Activated naive CD4-positive, alpha-beta T cell treated with Interleukin-2 at 50 U/mL for 16 hours (primary cell): ENCODE data around the gene ARMC6.

ENCODE experiments used
- DNase-seq: peaks from one replicate; pipeline ENCODE4 v3.0.0-alpha.2; 2020

Gene ARMC6

GRCh38 chr19:19033426-19034203, at the start of gene ARMC6, which contains the start of gene SUGP2:
ARMC6 (plus strand) TSS chr19:19033603; CDS start chr19:19034210, 607 bp downstream.
SUGP2 (minus strand) TSS chr19:19033517; CDS start chr19:19031071, 2,446 bp downstream.
- DNase-seq = peak; percentile 89

GRCh38 chr19:18984251-18984650, 49.2 kb upstream of the ARMC6 start:
- DNase-seq = no peak

GRCh38 chr19:18985257-18985656, 48.1 kb upstream of the ARMC6 start:
- no peak for DNase-seq

DNA sequence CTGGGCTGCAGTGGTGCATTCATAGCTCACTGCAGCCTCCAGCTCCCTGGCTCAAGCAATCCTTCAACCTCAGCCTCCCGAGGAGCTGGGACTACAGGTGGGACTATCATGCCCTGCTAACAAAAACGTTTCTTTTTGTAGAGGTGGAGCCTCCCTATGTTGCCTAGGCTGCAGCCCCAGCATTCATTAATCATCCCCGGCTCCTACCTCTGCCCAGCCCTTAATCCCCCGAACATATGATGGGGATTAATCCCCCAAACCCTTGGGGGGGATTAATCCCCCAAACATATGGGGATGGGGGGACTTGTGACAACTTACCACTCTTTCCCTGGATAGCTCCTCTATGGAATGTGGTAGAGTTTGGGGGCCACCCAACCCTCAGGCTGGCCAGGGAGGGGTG, 45.9 kb upstream of the ARMC6 start:
- DNase-seq = no peak

DNA sequence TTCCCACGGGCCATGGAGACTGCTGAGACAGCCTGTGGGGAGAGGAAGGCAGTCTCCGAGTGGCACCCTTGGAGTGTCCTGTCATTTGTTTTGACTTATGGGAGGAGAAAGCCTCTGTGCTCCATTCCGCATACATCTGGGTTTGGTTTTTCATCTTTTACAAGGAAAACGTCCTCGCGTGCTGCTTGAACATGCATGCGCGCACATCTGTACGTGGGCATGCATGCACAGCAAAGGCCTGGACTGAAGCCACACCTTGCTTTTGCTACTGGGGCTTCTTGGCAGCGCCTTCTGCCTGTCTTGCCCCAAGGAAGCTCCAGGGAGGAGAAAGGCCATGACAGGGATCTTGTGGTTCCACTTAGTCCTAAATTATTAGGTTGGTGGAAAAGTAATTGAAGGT, 44.1 kb upstream of the ARMC6 start:
- DNase-seq = no peak

DNA sequence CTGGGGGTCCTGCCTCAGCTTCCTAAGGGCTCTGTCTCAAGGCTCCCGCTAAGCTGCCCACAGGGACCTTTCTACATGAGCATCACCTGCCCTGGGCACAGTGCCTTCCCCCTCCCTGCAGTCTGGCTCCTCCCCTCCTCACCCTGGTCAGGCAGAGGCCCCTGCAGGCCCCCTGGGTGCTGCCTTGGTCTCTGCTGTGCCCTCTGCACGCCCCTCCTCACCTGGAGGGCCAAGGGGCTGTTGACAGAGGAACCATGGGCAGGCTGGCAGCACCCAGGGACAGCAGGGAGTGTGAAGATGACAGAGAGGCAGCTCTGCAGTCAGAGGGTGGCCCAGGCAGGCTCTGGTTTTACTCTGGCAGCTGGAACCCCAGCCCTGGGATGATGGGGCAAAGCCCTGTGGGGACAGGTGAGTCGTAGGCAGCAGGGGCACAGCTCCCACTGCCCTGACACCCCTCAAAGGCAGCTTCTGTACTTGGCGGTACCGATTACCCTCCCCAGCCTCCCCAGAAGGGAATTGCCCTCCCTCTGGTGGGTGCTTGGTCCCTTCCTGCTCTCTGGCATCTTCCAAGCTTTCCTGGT, 43.2 kb upstream of the ARMC6 start:
- DNase-seq = no peak

GRCh38 chr19:18991006-18991405, 42.4 kb upstream of the ARMC6 start:
- no peak for DNase-seq

DNA sequence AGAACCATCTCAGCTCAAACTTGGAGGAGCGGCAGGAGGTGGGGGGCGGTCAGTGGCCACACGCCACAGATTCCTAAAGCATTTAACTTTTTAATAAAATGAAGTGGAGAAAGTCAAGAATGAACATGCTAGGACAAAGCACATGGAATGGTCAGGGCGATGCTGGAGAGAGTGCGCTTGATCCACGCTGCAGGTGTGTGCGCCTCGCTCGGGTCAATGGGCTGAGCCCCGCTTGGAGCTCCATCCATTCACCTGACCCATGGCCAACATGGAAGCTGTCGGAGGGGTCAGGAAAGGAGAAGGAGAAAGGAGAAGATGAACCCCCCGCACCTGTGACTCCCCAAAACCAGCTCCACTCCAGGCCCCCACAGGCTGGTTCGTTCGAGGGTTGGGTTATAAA, 41.9 kb upstream of the ARMC6 start:
- no peak for DNase-seq

DNA sequence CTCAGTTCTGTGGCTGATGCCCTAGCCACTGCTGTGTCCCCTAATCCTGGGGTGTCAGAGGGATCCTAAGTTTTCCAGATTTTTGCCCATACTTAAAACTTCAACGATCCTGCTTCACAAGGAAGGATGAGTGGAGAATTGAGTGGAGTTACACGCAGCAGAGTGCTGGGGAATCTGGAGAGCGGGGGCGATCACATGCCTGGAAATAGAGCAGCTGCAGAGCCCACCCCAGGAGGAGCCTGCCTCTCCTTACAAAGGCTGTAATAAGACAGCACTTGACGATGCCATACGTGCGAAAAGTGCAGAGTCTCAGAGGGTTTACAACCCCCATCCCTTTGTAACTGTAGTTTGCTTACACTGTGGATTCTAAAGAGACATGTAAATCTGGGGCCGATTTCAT, 40.7 kb upstream of the ARMC6 start:
- no peak for DNase-seq

GRCh38 chr19:18993115-18993514, 40.3 kb upstream of the ARMC6 start:
- DNase-seq = no peak

DNA sequence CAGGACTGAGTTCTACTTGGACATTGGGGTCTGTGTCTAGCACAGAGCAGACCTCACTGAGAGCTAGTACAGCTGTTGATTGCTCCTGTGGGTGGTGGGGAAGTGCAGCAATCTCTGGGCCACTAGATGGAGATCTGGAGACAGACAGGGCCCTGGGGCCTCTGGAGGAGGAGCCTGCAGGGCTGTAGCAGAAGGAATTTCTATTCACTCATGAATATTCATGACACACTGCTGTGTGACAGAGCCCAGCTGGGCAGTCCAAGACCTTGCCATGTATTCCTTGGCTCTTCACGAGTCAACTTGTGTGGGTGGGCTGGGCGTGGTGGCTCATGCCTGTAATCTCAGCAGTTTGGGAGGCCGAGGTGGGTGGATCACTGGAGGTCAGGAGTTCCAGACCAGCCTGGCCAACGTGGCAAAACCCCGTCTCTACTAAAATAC, 37.6 kb upstream of the ARMC6 start:
- DNase-seq = no peak

- no peak for DNase-seq
Observed at GRCh38 chr19:18996351-18996750, 37.1 kb upstream of the ARMC6 start.

GRCh38 chr19:18996796-18997394, 36.5 kb upstream of the ARMC6 start:
- DNase-seq = no peak

DNA sequence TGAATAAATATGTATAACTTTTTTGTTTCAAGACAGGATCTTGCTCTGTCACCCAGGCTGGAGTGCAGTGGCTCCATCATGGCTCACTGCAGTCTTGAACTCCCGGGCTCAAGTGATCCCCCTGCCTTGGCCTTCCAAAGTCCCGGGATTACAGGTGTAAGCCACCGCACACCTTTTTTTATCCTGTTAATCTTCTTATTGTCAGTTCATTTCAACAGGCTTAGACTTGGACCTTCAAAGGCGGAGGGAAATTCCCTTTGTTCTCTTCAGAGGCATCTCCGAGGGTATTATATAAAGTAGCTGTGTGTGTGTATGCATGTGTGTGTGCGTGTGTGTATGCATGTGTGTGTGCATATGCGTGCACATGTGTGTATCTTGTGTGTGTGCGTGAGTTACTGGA, 35.1 kb upstream of the ARMC6 start:
- no peak for DNase-seq

- DNase-seq = no peak
Observed at GRCh38 chr19:18999016-18999758, 34.2 kb upstream of the ARMC6 start.

DNA sequence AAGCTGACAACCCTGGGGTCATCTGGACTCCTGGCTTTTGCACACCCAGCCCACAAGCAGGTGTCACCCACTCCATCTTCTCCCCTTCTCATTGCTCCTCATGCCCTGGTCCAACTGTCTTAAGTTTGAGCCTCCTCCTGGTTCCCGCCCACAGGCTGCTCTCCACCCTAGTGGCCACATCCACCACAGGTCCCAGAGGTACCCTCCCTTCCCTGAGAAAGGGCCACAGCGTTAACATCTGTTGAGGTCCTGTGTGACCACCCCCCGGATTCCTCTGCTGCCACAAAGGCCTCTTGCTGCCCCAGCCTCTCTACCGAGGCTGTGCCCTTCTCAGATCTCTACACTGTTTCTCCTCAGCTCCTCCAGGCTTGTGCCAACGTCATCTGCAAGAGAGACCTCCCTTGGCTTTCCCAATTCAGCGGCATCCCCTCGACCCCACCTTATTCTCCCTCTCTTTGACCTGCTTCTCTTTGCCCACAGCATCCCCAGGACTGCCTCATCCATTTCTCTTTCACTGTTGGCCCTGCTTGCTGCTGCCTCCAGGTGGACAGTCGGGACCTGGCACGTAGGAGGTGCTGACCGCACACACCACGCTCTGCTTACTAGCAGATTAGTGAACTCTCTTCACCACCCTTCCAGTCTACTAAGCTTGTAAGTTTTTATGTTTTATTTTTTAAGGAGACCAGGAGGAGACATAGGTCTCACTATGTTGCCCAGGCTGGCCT, 33.3 kb upstream of the ARMC6 start:
- no peak for DNase-seq

- DNase-seq = no peak
Observed at GRCh38 chr19:19004144-19004543, 29.3 kb upstream of the ARMC6 start.

DNA sequence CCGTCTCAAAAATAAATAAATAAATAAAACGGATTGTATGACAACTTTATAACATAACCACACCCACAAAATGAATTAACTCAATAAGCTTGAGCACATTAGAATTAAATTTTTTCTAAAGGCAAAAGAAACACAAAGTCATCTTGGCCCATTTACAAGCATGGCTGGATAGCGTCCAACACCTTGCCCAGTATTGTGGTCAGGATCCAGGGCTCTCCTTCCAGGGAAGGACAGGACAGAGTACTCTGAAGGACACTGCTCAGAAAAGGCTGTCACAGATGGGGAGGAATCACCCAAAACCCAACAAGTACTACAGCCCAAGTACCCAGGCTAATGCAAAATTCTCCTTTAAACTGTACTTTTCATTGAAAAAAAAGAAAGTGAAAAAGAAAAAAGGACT, 27.2 kb upstream of the ARMC6 start:
- no peak for DNase-seq

GRCh38 chr19:19009951-19010350, 23.5 kb upstream of the ARMC6 start:
- DNase-seq = no peak

DNA sequence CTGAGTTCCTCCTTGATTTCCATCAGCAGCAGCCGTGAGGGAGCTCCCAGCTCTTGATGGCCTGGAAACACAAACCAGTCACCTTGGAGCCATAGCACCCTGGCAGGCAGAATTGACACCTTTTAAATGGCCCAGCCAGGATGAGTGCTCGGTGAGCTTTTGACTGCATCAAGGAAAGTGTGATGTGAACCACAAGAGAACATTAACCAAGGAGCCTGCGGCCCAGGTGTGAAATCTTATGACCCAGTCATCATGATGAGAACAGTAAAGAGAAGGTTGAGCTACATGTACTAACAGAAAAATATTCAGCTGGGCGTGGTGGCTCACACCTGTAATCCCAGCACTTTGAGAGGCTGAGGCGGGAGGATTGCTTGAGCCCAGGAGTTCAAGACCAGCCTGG, 22.9 kb upstream of the ARMC6 start:
- DNase-seq = no peak

- DNase-seq = no peak
Observed at GRCh38 chr19:19021115-19021514, 12.3 kb upstream of the ARMC6 start.

DNA sequence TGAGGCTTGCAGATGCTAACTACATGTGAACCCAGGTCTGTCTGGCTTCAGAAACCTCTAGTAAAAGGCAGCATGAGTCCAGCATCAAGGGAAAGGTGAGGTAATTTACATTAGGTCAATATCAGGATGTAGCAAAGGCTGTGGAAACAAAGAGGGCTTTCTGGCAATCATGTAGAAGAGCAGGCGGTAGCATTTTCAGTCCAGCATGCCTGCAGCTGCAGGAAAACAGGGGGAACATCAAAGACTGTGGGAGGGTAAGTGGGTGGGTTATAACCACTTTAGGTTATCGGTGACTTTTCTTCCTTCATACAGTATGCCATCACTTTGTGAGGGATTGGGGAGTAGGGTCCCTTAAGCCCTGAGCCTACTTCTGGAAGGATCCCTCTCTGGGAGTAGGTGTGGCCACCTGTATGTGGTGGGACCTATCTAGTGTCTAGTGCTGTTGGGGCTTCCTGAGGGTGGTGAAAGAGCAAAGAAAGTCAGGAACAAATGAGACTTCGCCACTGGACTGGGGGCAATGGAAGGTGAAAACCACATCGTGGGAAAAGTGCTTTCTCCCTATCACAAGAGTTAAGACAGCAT, 10.9 kb upstream of the ARMC6 start:
- DNase-seq = no peak
